WTC11 (cell line): Measurements from ENCODE around the gene CREB3L4. TPM values are rescaled to one million over a fixed set of nuclear protein-coding genes. Genes with fewer than 3 reads are reported as not detected.

Experiments
- E2F4 ChIP-seq: sonication (generic); formaldehyde crosslinking; IDR thresholded peaks from 2 replicates; pipeline ENCODE4 v1.8.1; 2022; ENCODE audit warnings: low read depth, mild to moderate bottlenecking, moderate library complexity, missing genetic modification reagents, borderline replicate concordance
- GRHL2 ChIP-seq: fragments of 250-450 bp; sonication (Bioruptor Pico); IDR thresholded peaks from 2 replicates; pipeline ENCODE4 v1.8.0; 2022; ENCODE audit warnings: mild to moderate bottlenecking, moderate library complexity; ENCODE audit not compliant: insufficient replicate concordance, severe bottlenecking
- HMGA2 ChIP-seq: fragments of 250-450 bp; sonication (Bioruptor Pico); IDR thresholded peaks from 2 replicates; pipeline ENCODE4 v1.4.0; 2021; ENCODE audit warnings: mild to moderate bottlenecking, moderate library complexity
- HMGXB4 ChIP-seq: sonication (generic); formaldehyde crosslinking; IDR thresholded peaks from 2 replicates; pipeline ENCODE4 v1.8.1; 2023; ENCODE audit warnings: mild to moderate bottlenecking, moderate library complexity, missing genetic modification reagents
- IRF1 ChIP-seq: sonication (generic); formaldehyde crosslinking; IDR thresholded peaks from 2 replicates; pipeline ENCODE4 v1.8.0; 2023; ENCODE audit warnings: missing genetic modification reagents
- MXD4 ChIP-seq: fragments of 250-450 bp; sonication (Bioruptor Pico); IDR thresholded peaks from 2 replicates; pipeline ENCODE4 v1.8.0; 2021; ENCODE audit warnings: mild to moderate bottlenecking, moderate library complexity, borderline replicate concordance
- MYBL2 ChIP-seq: sonication (generic); formaldehyde crosslinking; IDR thresholded peaks from 2 replicates; pipeline ENCODE4 v1.8.1; 2023; ENCODE audit warnings: mild to moderate bottlenecking, moderate library complexity, missing genetic modification reagents
- NR3C1 ChIP-seq: sonication (generic); formaldehyde crosslinking; conservative IDR thresholded peaks from 2 replicates; pipeline ENCODE4 v1.8.1; 2023; ENCODE audit warnings: low read depth, mild to moderate bottlenecking, missing genetic modification reagents
- OVOL2 ChIP-seq: fragments of 250-450 bp; sonication (Bioruptor Pico); IDR thresholded peaks from 2 replicates; pipeline ENCODE4 v1.9.0; 2021; ENCODE audit warnings: mild to moderate bottlenecking, borderline replicate concordance
- PRDM15 ChIP-seq: sonication (generic); formaldehyde crosslinking; IDR thresholded peaks from 2 replicates; pipeline ENCODE4 v1.8.0; 2022; ENCODE audit warnings: missing genetic modification reagents
- SMAD3 ChIP-seq: sonication (generic); formaldehyde crosslinking; IDR thresholded peaks from 2 replicates; pipeline ENCODE4 v1.8.0; 2022; ENCODE audit warnings: missing genetic modification reagents, mild to moderate bottlenecking, borderline replicate concordance
- SMAD4 ChIP-seq: sonication (generic); formaldehyde crosslinking; IDR thresholded peaks from 2 replicates; pipeline ENCODE4 v1.8.0; 2022; ENCODE audit warnings: mild to moderate bottlenecking, missing genetic modification reagents
- ZNF138 ChIP-seq: sonication (generic); formaldehyde crosslinking; conservative IDR thresholded peaks from 2 replicates; pipeline ENCODE4 v1.8.1; 2022; ENCODE audit warnings: mild to moderate bottlenecking, moderate library complexity, missing genetic modification reagents
- ZNF396 ChIP-seq: fragments of 250-450 bp; sonication (Bioruptor Pico); IDR thresholded peaks from 2 replicates; pipeline ENCODE4 v1.8.0; 2021; ENCODE audit warnings: mild to moderate bottlenecking, moderate library complexity, borderline replicate concordance
- ZNF425 ChIP-seq: fragments of 250-450 bp; sonication (Bioruptor Pico); conservative IDR thresholded peaks from 2 replicates; pipeline ENCODE4 v1.9.0; 2021; ENCODE audit warnings: mild to moderate bottlenecking
- total RNA-seq: library from RNA; stranded (reverse); gene quantifications from 3 replicates; pipeline ENCODE4 v1.2.3, GENCODE V29; 2021
- TF ChIP-seq, protein P1 (sequence below): fragments of 250-450 bp; sonication (Bioruptor Pico); IDR thresholded peaks from 2 replicates; pipeline ENCODE4 v1.9.0; 2021; ENCODE audit warnings: mild to moderate bottlenecking
- TF ChIP-seq, protein P2 (sequence below): sonication (generic); formaldehyde crosslinking; IDR thresholded peaks from 2 replicates; pipeline ENCODE4 v1.8.1; 2022; ENCODE audit warnings: low read depth, missing genetic modification reagents, borderline replicate concordance
- TF ChIP-seq, protein P3 (sequence below): sonication (generic); formaldehyde crosslinking; IDR thresholded peaks from 2 replicates; pipeline ENCODE4 v1.8.0; 2023; ENCODE audit warnings: missing genetic modification reagents, mild to moderate bottlenecking, borderline replicate concordance
- TF ChIP-seq, protein P4 (sequence below): fragments of 250-450 bp; sonication (Bioruptor Pico); IDR thresholded peaks from 2 replicates; pipeline ENCODE4 v1.9.0; 2021; ENCODE audit warnings: moderate library complexity, mild to moderate bottlenecking, inconsistent platforms, borderline replicate concordance

CREB3L4 gene
- total RNA-seq, 1 experiment from 2014 or later, result 33.1 TPM

GRCh38 chr1:153977250-153978240 lies 9.8 kb downstream of the CREB3L4 start, which contains the start of gene JTB (continued):
- no peak for TF ChIP-seq NR3C1 (CRISPR knock-in tag)
- TF ChIP-seq, protein P1, sequence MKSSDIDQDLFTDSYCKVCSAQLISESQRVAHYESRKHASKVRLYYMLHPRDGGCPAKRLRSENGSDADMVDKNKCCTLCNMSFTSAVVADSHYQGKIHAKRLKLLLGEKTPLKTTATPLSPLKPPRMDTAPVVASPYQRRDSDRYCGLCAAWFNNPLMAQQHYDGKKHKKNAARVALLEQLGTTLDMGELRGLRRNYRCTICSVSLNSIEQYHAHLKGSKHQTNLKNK, result no peak
- peak; percentile 77; the same call in 1 of the 2 replicates for TF ChIP-seq HMGXB4 (CRISPR knock-in tag)
- TF ChIP-seq, protein P2, sequence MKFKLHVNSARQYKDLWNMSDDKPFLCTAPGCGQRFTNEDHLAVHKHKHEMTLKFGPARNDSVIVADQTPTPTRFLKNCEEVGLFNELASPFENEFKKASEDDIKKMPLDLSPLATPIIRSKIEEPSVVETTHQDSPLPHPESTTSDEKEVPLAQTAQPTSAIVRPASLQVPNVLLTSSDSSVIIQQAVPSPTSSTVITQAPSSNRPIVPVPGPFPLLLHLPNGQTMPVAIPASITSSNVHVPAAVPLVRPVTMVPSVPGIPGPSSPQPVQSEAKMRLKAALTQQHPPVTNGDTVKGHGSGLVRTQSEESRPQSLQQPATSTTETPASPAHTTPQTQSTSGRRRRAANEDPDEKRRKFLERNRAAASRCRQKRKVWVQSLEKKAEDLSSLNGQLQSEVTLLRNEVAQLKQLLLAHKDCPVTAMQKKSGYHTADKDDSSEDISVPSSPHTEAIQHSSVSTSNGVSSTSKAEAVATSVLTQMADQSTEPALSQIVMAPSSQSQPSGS (CRISPR knock-in tag), result no peak
- TF ChIP-seq IRF1, result peak; percentile 82
- no peak for TF ChIP-seq SMAD3 (CRISPR knock-in tag)
- no peak for TF ChIP-seq E2F4 (CRISPR knock-in tag)
- no peak for TF ChIP-seq OVOL2
- TF ChIP-seq, protein P3, sequence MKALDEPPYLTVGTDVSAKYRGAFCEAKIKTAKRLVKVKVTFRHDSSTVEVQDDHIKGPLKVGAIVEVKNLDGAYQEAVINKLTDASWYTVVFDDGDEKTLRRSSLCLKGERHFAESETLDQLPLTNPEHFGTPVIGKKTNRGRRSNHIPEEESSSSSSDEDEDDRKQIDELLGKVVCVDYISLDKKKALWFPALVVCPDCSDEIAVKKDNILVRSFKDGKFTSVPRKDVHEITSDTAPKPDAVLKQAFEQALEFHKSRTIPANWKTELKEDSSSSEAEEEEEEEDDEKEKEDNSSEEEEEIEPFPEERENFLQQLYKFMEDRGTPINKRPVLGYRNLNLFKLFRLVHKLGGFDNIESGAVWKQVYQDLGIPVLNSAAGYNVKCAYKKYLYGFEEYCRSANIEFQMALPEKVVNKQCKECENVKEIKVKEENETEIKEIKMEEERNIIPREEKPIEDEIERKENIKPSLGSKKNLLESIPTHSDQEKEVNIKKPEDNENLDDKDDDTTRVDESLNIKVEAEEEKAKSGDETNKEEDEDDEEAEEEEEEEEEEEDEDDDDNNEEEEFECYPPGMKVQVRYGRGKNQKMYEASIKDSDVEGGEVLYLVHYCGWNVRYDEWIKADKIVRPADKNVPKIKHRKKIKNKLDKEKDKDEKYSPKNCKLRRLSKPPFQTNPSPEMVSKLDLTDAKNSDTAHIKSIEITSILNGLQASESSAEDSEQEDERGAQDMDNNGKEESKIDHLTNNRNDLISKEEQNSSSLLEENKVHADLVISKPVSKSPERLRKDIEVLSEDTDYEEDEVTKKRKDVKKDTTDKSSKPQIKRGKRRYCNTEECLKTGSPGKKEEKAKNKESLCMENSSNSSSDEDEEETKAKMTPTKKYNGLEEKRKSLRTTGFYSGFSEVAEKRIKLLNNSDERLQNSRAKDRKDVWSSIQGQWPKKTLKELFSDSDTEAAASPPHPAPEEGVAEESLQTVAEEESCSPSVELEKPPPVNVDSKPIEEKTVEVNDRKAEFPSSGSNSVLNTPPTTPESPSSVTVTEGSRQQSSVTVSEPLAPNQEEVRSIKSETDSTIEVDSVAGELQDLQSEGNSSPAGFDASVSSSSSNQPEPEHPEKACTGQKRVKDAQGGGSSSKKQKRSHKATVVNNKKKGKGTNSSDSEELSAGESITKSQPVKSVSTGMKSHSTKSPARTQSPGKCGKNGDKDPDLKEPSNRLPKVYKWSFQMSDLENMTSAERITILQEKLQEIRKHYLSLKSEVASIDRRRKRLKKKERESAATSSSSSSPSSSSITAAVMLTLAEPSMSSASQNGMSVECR (CRISPR knock-in tag), result peak; percentile 11; the same call in 1 of the 2 replicates
- no peak for TF ChIP-seq GRHL2 (CRISPR knock-in tag)
- TF ChIP-seq, protein P4, sequence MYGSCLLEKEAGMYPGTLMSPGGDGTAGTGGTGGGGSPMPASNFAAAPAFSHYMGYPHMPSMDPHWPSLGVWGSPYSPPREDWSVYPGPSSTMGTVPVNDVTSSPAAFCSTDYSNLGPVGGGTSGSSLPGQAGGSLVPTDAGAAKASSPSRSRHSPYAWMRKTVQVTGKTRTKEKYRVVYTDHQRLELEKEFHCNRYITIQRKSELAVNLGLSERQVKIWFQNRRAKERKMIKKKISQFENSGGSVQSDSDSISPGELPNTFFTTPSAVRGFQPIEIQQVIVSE (CRISPR knock-in tag), result no peak
- no peak for TF ChIP-seq SMAD4
- TF ChIP-seq ZNF425 (CRISPR knock-in tag), result no peak
- no peak for TF ChIP-seq ZNF396
- TF ChIP-seq MYBL2 (CRISPR knock-in tag), result no peak
- TF ChIP-seq HMGA2, result no peak
- TF ChIP-seq MXD4 (CRISPR knock-in tag), result no peak
- no peak for TF ChIP-seq ZNF138 (CRISPR knock-in tag)
- TF ChIP-seq PRDM15 (CRISPR knock-in tag), result no peak
